ENCODE data around the gene IFT122.
A peak's percentile ranks its signal among the peaks of the same experiment; 100 is the strongest.

IFT122 gene

DNA sequence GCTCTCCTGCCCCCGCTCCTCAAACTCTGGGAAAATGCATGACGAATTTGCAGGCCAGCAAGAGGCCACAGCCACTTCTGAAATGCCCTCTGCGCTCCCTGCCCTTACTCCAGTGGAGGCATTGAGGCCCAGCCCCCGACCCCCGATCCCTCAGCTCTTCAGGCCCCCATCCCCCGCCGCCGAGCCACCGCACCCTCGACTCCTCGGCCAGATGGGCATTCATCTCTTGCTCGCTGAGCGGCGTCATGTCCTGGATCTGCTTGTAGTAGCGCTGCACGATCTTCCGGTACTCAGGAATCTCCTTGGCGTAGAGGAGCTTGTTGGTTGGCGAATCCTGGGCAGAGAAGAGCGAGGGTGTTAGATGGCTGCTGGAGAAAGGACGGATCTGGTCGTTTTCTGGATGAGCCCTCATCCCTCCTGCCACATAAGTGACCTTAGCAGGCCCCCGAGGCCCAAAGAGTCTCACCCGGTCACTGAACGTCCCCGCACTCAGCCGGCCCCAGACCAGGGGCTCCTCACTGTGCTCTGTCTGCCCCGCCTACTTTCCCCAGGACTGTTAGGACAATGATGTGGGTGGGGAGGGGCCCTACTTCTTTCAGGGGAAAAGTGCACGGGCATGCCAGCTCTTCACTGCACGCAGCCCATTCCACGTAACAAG lies 117.0 kb downstream of the IFT122 start:
- Histone ChIP-seq H3K4me3 (ENCODE audit: low read depth, low read length) (no peak overlapping the region), H3K4me1 (peaks cover 68% of the 10 kb centered on the region), H3K36me3 (peaks cover 15% of the 10 kb centered on the region), H3K9me3 (no peaks in the 10 kb centered on the region), H3K27me3 (no peaks in the 10 kb centered on the region)
- DNase-seq = no peak
- TF ChIP-seq, protein P1, sequence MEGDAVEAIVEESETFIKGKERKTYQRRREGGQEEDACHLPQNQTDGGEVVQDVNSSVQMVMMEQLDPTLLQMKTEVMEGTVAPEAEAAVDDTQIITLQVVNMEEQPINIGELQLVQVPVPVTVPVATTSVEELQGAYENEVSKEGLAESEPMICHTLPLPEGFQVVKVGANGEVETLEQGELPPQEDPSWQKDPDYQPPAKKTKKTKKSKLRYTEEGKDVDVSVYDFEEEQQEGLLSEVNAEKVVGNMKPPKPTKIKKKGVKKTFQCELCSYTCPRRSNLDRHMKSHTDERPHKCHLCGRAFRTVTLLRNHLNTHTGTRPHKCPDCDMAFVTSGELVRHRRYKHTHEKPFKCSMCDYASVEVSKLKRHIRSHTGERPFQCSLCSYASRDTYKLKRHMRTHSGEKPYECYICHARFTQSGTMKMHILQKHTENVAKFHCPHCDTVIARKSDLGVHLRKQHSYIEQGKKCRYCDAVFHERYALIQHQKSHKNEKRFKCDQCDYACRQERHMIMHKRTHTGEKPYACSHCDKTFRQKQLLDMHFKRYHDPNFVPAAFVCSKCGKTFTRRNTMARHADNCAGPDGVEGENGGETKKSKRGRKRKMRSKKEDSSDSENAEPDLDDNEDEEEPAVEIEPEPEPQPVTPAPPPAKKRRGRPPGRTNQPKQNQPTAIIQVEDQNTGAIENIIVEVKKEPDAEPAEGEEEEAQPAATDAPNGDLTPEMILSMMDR (IDR thresholded peaks at IDR 0.05; ENCODE audit: low read depth, low read length) = no peak

DNA sequence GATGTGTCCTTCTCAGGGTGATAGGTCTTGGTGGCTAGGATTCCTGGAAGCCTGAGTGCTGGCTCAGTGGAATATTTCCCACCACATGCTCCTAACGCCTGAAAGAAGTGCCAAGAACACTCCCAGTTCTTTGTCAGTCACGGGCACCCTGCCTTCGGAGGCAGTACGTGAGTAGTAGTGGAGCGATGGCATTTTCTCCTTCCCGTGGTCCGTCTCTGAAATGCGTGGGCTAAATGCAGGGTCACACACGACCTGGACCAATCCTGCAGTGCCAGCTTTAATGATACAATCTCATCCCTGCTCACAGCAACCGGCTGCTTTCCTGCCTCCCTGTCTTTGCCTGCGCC lies 117.5 kb downstream of the IFT122 start:
- no peaks in the 10 kb centered on the region for H3K27me3 ChIP-seq
- H3K4me1 ChIP-seq = peaks cover 66% of the 10 kb centered on the region
- TF ChIP-seq, protein P1 (IDR thresholded peaks at IDR 0.05; ENCODE audit: low read depth, low read length) = no peak
- H3K36me3 ChIP-seq = peaks cover 15% of the 10 kb centered on the region
- peak; percentile 46 for DNase-seq
- no peak overlapping the region for H3K4me3 ChIP-seq (ENCODE audit: low read depth, low read length)
- no peaks in the 10 kb centered on the region for H3K9me3 ChIP-seq

DNA sequence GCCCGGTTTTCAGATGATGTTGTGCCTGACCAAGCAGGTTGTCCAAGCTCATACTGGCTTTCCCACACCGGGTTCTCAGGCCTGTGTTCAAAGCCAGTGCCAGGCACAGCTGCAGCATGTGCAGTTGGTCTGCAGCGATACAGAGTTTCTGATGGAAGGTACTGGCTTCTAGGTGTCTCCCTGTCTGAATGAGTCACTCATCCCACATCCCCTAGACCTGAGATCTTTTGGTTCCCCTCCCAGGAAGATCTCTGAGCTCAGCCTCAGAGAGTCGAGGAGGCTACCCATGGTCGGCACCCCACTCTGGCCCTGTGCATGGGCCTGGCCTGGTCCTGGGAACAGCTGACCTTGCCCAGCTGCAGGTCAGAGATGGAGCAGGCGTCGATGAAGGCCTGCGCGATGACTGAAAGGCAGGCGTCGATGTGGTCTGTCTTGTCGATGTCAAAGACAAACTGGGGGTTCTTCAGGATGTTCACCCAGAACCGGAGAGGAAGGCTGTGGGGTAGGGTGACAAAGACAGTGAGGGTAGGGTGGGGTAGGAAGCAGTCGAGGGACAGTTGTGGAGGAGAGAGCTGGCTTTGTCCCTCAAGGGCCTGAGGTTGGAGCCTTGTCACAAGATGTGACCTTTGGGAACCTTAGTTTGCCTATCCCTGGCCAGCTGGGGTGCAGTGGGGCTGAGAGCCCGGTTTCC lies 118.2 kb downstream of the IFT122 start:
- H3K36me3 ChIP-seq = peaks cover 15% of the 10 kb centered on the region
- H3K4me3 ChIP-seq (ENCODE audit: low read depth, low read length) = no peak overlapping the region
- H3K4me1 ChIP-seq = peaks cover 62% of the 10 kb centered on the region
- H3K27me3 ChIP-seq = no peaks in the 10 kb centered on the region
- H3K9me3 ChIP-seq = no peaks in the 10 kb centered on the region
- DNase-seq = no peak
- TF ChIP-seq, protein P1 (IDR thresholded peaks at IDR 0.05; ENCODE audit: low read depth, low read length) = no peak

DNA sequence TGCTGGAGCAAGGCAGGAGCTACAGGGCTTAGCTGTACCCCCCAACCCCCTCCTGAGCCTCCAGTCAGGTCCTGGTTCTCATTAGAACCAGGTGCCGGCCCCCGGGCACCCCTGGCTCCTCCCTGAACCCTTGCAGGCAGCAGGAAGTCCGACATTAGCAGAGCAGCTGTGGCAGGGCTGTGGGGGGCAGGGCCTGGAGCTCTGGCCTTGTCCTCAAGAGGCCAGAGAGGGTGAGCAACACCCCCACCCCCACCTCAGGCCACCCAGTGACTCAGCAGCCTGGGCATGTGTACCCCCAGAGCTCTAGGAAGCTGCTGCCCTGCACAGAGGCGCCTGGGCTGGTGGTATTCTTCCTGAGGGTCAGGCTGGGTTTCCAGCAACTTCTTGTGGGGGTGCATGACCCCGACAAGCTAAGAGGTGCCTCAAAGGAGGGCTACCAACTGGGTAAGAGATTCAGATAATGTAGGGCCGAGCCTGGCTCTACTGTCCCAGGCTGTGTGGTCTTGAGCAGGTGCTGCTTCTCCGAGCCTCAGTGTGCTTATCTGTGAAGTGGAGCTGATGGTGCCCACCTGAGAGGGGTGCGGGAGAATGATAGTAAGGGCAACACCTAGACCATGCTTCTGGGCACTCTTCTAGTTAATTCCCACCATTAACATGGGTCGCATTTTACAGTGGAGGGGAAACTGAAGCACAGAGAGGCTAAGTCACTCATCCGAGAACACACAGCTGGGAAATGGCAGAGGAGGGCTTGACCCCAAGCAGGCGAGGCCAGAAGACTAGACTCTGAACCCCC lies 118.9 kb downstream of the IFT122 start:
- DNase-seq = peak; percentile 70
- TF ChIP-seq, protein P1 (IDR thresholded peaks at IDR 0.05; ENCODE audit: low read depth, low read length) = no peak
- Histone ChIP-seq H3K36me3 (peaks cover 15% of the 10 kb centered on the region), H3K27me3 (no peaks in the 10 kb centered on the region), H3K4me1 (peaks cover 61% of the 10 kb centered on the region), H3K4me3 (ENCODE audit: low read depth, low read length) (no peak overlapping the region), H3K9me3 (no peaks in the 10 kb centered on the region)

DNA sequence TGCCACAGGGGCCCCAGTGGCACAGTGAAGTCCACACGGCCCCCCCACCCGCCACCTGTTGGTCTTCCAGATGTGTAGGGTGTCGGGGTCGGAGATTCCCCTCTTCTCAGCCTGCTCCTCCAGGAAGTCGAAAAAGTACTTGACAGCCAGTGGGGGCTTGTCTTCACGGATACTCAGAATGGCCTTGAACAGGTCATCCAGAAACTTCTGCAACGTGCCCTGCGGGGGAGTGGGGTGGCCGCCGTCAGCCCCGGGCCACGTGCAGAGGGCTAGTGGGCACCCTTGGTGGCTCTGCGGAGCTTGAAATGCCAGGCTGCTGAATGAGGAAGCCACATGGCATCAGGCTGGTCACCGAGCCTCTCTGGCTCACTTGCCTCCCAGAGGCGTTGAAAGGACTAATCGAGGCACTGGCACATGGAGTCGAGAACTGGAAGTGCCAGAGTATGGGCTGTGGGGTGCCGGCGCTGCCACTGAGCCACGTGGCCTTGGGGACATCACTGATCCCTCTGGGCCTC lies 119.6 kb downstream of the IFT122 start:
- Histone ChIP-seq H3K4me1 (peaks cover 55% of the 10 kb centered on the region), H3K27me3 (no peaks in the 10 kb centered on the region), H3K9me3 (no peaks in the 10 kb centered on the region), H3K36me3 (peaks cover 15% of the 10 kb centered on the region), H3K4me3 (ENCODE audit: low read depth, low read length) (peak overlapping the region; percentile 51)
- TF ChIP-seq, protein P1 (IDR thresholded peaks at IDR 0.05; ENCODE audit: low read depth, low read length) = no peak
- no peak for DNase-seq
